HEK293T (cell line): Measurements from ENCODE around the gene MYO5C.

Source experiments
- BHLHE40 ChIP-seq: fragments of 450-650 bp; IDR thresholded peaks from 2 replicates; pipeline ENCODE4 v1.6.1; 2016; ENCODE audit warnings: mild to moderate bottlenecking, moderate library complexity, borderline replicate concordance
- CTBP1 ChIP-seq: fragments of 450-650 bp; IDR thresholded peaks from 2 replicates; pipeline ENCODE4 v1.6.1; 2016; ENCODE audit warnings: borderline replicate concordance
- FOXK2 ChIP-seq: fragments of 450-650 bp; IDR thresholded peaks from 2 replicates; pipeline ENCODE4 v1.6.1; 2016; ENCODE audit warnings: mild to moderate bottlenecking
- FOXM1 ChIP-seq: fragments of 450-650 bp; IDR thresholded peaks from 2 replicates; pipeline ENCODE4 v1.6.1; 2017; ENCODE audit warnings: mild to moderate bottlenecking, borderline replicate concordance
- LEF1 ChIP-seq: fragments of 450-650 bp; IDR thresholded peaks from 2 replicates; pipeline ENCODE4 v1.6.1; 2017; ENCODE audit warnings: mild to moderate bottlenecking, borderline replicate concordance
- SP1 ChIP-seq: fragments of 450-650 bp; IDR thresholded peaks from 2 replicates; pipeline ENCODE4 v1.6.1; 2017
- SUZ12 ChIP-seq: fragments of 450-650 bp; IDR thresholded peaks from 2 replicates; pipeline ENCODE4 v1.6.1; 2016; ENCODE audit warnings: mild to moderate bottlenecking

DNA sequence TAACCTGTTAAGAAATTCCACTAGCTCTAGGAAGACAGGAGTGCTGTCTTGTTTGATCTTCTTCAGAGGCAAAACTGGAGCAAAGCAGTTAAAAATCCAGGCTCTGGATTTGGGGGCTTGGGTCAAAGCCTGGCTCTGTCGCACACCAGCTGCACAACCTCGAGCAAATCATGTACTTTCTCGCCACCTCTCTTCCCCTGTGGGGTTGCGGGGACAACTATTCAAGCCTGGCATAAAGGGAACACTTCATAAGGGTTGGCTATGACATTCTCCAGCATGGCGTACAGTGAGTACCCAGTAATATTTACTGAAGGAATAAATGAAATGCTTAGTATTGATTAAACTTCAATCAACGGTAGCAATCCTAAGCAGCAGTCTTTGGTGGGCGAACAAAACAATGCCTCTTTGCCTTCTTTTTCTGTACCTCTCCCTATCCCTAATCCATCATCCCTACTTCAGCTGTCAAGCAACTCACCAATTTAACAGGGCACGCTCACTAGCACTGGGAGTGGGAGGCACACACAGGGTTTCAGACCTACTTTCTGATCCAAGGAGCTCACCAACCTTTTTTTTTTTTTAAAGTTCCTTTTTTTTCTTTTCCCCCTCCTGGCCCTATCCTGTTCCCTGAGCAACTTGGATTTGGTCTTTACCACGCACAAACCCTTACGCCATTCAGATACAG, 137.4 kb downstream of the MYO5C start:
- no peak for TF ChIP-seq LEF1
- no peak for TF ChIP-seq SP1
- TF ChIP-seq BHLHE40 = no peak
- no peak for TF ChIP-seq FOXK2
- TF ChIP-seq SUZ12 = no peak
- TF ChIP-seq CTBP1 = no peak
- TF ChIP-seq FOXM1 = no peak
